AG09319 (cell line): ENCODE measurements around the gene DOK7.

Experiments used
- DNase-seq: peaks from one replicate; pipeline ENCODE4 v3.0.0-alpha.2; 2010; ENCODE audit warnings: low read depth; ENCODE audit errors: extremely low read depth
- TF ChIP-seq, protein P1 (sequence below): IDR thresholded peaks from 2 replicates; pipeline ENCODE4 v1.5.1; 2011; ENCODE audit warnings: low read depth, mild to moderate bottlenecking, inconsistent platforms, low read length, moderate library complexity

The DOK7 gene

DNA sequence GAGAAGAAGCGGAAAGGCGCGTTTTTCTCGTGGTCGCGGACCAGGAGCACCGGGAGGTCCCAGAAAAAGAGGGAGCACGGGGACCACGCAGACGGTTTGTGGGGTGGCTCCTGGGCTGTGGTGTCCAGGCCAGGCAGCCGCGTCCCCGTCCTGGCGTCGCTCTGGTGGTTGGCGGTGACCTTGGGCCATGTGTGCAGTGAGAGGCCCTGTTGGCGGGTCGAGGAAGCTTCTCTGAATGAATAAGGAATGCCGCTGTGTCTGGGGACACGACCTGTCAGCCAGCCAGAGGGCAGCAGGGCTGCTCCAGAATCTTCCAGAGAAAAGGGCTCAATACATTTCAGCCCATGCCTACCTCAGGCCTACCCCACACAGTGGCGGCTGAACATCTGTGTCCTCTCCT is 45.7 kb upstream of the DOK7 start:
- DNase-seq: no peak
- TF ChIP-seq, protein P1, sequence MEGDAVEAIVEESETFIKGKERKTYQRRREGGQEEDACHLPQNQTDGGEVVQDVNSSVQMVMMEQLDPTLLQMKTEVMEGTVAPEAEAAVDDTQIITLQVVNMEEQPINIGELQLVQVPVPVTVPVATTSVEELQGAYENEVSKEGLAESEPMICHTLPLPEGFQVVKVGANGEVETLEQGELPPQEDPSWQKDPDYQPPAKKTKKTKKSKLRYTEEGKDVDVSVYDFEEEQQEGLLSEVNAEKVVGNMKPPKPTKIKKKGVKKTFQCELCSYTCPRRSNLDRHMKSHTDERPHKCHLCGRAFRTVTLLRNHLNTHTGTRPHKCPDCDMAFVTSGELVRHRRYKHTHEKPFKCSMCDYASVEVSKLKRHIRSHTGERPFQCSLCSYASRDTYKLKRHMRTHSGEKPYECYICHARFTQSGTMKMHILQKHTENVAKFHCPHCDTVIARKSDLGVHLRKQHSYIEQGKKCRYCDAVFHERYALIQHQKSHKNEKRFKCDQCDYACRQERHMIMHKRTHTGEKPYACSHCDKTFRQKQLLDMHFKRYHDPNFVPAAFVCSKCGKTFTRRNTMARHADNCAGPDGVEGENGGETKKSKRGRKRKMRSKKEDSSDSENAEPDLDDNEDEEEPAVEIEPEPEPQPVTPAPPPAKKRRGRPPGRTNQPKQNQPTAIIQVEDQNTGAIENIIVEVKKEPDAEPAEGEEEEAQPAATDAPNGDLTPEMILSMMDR: no peak

DNA sequence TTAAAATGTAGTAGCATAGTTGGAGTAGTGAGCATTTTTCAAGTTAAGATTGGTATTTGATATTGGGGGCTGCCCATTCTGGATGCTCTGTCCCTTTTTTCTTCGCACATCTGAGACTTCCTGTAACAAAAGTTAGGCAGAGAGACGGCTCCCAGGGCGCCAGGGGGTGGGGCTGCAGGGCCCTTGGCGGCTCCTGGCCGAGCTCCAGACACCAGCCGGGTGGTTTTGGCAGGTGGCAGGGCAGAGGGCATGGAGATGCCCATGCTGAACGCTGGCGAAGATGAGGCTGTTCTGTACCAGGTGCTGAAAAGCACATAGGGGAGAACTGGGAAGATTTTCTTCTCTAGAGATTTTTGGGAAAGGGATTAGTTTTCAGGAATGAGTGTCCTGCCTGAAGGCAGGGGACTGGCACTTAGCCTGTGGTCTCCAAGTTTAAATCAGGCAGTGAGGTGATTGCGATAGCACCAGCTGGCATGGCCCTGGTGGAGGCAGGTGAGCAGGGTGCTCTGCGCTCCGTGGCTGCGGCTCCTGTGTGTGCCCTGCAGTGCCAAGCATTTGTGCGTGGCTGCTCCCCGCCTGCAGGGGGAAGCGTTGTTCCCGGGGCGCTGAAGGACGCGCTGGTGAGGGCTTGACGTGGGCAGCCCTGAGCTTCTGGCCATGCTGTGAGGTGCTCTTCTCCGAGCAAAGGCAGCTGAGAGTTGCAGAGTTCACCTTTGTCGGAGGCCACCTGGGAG is 44.9 kb upstream of the DOK7 start:
- TF ChIP-seq, protein P1: peak; percentile 3
- DNase-seq: no peak

DNA sequence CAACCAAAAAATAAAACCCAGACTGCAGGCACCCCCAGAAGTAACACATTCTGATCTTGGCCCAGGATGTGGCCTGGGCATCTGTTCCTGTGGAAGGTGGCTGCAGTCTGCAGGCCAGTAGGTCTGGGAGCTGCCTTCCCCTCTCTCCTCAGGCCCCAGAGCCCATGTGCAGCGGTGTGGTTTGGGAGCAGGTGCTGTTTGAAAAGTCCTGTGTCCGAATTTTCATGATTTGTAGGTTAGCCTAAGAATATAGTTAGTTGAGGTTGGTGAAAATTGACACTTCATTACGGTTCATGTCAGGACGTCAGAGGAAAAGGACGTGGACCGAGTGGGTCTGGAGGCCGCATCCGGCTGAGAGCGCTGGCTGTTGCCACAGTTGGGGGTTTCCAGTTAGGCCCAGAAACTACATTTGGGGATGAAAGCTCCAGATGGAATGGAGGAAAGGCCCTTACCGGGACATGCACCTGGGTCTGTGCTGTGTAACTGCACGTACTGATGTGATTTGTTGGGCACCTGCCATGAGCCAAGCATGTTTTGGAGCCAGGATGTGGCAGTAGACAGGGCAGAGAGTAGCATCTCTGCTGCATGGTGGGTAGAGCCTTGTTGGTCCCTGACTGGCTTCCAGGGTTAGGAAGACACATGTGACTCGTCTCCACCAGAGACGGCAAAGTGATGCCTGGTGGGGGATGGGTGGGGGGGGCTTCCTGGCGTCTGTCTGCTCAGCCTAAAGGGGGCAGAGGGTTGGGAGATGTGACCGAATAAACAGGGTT is 43.1 kb upstream of the DOK7 start:
- TF ChIP-seq, protein P1: no peak
- DNase-seq: no peak

DNA sequence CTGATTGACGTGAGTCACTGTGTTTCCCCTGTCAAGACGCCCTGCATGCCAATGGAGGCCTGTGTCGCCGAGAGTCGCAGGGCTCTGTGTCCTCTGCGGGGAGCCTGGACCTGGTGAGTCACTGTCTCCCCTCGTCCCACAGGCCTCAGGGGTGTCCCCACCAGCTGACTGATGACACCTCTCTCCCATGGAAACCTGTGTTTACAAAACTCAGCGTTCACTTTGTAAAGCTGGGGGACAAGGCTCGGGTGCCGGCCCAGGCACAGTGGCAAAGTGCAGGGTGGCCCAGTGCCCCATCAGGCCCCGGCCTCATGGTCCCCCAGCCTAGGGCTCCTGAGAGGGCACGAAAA is 42.5 kb upstream of the DOK7 start:
- no peak for DNase-seq
- TF ChIP-seq, protein P1: no peak

DNA sequence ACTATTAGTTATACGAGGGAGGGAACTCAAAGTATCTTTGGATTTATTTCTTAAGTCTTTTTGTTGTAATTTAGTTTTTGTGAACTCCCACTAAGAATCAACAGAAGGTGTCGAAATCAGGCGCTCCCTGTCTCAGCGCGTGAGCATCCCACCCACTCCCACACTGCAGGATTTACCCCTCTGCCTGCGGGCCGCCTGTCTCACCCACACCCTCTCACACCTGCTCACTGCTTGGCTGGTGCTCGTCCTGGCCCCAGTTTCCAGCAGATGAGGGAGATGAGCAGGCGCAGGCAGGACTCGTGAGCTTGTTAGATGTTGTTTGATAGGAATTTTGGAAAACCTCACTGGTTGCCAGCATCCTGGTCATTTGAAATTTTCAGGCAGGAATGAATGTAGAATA is 42.1 kb upstream of the DOK7 start:
- no peak for DNase-seq
- TF ChIP-seq, protein P1: no peak

DNA sequence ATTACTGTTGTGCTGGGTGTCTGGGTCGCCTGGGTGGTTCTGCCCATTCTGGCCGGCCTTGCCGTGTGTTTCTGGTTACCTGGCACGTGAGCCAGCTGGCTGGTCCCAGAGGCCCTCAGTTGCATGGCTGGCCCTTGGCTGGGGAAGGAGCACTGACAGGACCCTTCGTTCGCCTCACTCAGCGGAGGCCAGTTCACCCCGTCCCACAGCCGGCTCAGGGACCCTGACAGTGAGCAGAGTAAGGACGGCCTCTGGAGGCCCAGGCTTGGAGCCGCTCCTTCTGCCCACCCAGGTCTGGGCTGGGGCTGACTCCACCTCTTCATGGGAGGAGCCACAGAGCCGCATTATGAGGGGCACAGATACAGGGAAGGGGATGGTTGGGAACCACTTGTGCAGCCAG is 41.6 kb upstream of the DOK7 start:
- TF ChIP-seq, protein P1: no peak
- no peak for DNase-seq

DNA sequence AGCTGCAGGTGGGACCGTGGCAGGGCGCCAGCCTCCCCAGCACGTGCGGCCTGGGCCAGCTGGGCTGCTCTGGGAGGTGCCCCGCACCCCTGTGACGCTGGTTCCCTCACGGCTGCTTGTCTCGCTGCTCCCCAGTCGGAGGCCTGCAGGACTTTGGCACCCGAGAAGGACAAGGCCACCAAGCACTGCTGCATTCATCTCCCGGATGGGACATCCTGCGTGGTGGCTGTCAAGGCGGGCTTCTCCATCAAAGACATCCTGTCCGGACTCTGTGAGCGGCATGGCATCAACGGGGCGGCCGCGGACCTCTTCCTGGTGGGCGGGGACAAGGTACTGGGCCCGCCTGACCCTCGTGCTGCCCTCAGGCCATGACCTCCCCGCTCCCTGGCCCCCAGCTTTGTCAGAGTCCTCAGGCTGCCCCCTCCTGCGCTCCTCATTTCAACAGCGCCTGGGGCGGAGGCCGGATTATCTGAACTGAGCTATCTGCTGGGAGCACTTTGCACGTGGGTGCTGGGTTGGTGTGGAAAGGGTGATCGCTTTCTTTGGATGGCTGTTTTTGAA is 40.8 kb upstream of the DOK7 start:
- TF ChIP-seq, protein P1: no peak
- DNase-seq: no peak
